GM19328 (cell line): ENCODE data around the gene STAC.
"Not testable (repeated sequence)": the region's sequence is repeated elsewhere in the genome, so short reads cannot be mapped to it uniquely, and the experiment has no call there.

Experiments used
- ATAC-seq: cut with Tn5 transposase; IDR thresholded peaks from one replicate; pipeline ENCODE4 v1.9.1; 2021; ENCODE audit warnings: mild to moderate bottlenecking, moderate library complexity; ENCODE audit not compliant: unreplicated experiment

The STAC gene

DNA sequence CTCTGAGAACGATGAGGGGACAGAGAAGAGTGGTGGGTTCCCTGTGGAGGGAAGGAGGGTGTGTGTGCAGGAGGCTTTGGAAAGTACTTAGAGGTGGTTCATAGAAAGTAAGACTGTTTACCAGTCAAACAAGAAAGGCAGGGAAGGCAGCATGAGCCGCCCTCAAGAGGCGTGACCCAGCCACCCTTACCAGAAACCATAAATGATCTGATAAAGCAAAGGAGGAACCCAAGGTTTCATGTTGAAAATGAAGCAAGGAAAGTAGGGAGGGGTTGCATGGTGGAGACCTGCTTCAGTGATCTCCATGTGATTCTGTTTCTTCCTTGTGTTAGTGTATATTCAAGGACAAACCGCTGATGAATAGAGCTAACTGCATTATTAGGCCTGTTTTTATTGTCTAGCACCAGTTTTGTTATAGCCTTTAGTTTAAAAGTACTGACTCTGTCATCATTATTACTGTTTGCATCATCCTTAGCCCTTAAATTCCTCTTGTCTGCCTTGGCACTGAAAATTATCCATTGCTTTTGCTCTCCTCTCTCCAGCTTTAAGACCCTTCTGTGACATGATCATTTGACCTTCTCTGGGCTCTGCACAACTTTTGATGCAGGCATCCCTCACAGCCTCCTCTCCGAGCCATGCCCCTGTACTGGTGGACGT is 96.1 kb downstream of the STAC start:
- ATAC-seq = no peak

DNA sequence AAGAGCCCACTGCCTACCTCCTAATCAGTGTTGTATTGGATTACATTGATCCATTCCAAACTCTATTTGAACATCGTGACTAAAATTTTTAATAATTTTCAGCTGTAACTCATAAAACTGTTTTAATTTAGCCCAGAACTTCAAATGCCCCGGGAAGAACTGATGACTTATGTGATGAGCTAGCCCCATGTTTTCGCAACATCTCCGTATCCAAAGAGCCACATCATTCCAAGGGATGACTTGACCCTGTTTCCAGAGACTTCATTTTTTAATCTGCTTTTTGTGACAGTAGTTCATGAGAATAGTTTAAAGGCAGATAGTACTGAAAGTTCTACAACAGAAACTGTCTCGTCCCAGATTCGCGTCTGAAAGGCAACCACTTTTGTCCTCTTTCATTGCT is 97.4 kb downstream of the STAC start:
- no peak for ATAC-seq

GRCh38 chr3:36480911-36481648 is 100.8 kb downstream of the STAC start:
- ATAC-seq = no peak

DNA sequence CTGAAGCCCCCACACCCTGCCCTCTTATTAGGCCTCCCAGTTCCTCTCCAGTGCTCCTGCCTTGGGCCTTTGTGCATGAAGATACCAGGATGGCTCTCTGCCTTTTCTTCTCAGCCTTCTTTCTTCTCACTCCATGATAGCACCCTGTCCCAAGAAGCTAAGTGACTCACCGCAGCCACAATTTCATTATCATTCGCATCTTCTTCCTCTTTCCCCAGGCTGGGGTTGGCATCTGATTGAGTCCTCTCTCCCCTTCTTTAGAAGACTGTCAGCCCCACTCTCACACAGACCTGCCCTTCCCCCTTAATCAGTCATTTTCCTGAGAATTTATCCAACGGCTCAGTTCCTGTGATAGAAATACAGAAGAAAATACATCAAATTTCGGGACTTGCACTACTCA is 102.0 kb downstream of the STAC start:
- ATAC-seq = no peak

DNA sequence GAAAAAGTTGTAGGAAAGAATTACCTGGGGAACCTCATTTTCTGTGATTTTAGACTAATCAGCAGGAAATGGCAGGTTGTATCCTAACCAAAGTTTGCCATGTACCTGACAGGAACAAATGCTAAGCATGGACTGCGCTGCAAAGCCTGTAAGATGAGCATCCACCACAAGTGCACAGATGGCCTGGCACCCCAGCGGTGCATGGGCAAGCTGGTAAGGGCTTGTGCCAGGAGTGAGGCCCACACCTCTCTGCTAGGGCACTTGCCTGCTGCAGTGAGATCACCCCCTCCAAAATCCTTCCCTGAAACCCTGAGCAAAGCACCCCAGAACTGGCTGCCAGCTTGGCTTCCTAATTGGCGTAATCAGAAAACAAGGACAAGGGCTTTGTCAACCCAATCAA is 102.6 kb downstream of the STAC start:
- ATAC-seq = no peak

- no peak for ATAC-seq
These were observed 103.4 kb downstream of the STAC start for GRCh38 chr3:36483709-36484108.

- no peak for ATAC-seq
These were observed 104.1 kb downstream of the STAC start for GRCh38 chr3:36484386-36484785.

GRCh38 chr3:36486009-36486795 is 105.9 kb downstream of the STAC start:
- ATAC-seq = no peak

DNA sequence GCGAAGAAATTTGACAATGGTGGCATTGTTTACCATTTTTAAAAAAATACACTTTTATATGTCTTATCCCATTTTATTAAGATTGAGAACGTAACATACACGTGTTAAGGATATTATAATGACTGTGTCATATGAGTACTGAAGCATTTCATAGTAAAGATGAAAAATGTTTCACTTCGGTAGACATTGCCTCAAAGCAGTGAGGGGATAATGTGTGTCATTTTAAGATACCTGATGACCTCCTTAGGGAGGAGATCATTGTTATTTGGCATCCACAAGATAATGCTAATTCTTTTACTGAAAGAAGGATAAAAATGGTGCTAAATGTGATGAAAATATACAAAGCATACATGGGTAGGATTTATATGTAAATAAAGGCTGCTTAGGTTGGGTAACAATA is 107.3 kb downstream of the STAC start:
- ATAC-seq = no peak

GRCh38 chr3:36488077-36488789 is 107.9 kb downstream of the STAC start:
- ATAC-seq = no peak

DNA sequence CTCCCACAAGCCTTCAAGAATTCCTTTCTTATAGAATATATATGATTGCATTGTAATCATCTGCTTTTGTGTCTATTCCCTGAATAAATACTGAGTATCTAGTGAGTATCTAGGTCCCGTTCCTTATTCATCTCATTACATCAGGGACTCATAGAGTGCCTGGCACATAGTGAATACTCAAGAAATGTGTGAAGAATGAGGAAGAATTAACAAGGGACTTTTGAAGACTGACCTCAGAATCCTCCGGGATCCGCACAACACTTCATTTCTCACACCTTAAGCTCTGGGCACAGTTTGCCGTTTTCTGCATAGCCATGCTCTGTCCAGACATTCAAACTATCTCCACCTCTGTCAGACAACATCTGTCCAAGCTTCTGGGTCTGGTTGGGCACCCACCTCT is 108.8 kb downstream of the STAC start:
- ATAC-seq = no peak

DNA sequence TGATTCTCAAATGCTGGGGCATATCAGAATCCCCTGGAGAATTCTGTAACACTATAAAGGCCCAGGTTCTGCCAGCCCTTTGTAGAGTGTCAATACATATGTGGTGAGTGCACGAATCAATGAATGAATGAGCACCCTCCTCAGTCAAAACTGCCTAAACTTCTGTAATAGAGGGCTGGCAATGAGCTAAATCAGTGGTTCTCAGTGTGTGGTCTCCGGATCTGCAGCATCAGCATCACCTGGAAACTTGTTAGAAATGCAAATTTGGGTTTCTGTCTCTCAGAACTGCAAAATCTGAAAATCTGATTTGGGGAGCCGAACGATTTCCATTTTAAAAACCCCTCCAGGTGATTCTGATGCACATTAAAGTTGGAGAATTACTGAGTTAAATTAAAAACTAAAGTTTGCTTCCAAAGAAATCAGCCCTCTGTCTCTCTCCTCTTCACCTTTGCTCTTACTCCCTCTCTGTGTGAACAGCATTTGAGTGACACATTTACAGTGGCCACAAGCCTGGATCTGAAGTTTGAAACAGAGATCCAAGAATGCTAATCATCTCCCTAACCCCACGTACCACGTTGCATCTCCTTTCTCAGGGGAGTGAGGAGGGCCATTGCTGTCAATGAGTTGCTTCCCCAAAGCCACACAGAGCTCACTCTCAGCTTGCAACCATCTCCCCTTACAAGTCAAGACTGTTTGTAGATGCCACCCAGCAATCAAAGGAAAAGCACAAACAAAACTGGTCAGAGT is 109.5 kb downstream of the STAC start:
- no peak for ATAC-seq

- ATAC-seq = no peak
These were observed 112.7 kb downstream of the STAC start for GRCh38 chr3:36493051-36493450.

DNA sequence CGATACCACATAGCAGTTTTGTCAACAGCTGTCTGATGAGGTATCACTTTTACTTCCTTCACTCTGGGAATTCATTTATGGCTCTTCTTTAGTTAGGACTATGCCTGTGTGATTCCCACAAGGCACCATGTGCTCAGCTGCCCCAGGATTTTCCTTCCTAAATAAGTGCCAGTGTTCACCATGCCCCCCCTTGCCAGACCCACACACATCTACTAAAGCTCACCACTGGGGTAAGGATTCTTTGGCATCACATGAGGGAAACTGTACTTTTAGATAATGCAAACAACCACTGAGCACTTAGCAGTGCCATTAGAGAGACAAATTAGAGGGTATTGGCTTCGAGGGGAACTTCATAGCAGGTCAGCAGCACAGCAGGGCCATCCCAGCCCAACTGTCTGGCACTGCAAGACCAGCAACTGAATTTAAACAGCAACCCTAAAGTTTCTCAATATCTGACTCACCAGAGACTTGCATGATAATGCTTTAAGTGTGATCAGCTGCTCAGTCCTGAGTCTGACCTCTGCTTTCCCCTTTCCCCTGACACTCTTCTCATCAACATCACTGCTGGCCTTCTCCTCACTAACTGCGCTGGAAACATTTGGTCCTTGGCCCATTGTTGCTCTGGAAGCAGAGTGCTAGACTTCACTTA is 114.3 kb downstream of the STAC start:
- ATAC-seq = no peak

DNA sequence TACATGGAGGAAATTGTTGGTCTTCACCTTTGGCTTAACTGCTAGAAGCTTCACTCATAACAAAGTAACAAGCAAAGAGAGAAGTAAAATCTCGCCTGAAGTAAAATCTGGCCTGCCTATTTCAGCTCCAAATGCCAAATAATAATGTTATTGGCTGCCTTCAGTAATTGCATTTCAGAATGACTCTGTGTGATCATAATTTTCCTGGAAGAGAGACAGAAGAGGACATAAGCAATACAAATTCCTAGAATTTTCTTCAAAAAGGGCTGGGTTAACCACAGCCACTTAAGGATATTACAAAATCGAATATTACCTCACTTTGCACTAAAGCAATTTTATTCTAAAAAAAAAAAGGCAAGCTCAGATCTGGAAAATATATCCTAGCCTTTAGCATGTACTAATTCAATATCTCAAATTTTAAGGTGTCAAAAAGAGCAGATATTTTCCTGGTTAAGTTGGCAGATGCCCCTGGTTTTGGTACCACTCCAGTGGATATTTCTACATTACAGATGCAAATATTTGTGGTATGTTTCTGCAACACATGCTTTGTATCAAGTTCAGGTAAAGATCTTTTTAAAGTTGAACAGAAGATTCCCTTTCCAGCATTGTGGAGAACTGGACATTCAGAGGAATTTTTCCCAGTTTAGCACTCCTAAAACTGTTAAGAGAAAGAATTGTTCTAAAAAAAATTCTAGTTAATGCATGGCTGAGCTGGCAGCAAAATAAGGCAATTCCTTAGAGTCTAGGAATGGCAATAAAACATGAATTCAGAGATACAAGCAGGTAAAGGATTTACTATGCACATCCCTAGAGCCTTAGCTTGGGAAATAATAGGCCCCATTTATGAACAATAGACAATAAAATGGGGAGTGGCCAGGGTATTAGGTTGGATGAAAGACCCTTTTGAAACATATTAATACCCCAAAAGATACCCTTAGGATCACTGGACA is 116.7 kb downstream of the STAC start:
- ATAC-seq = no peak

- not testable (repeated sequence) for ATAC-seq
These were observed 119.7 kb downstream of the STAC start for GRCh38 chr3:36500053-36500452.

- no peak for ATAC-seq
These were observed 121.3 kb downstream of the STAC start for GRCh38 chr3:36501616-36502015.

- no peak for ATAC-seq
These were observed 125.1 kb downstream of the STAC start for GRCh38 chr3:36505393-36505792.
